ENCODE data around the gene BTG1.

BTG1 gene, protein sequence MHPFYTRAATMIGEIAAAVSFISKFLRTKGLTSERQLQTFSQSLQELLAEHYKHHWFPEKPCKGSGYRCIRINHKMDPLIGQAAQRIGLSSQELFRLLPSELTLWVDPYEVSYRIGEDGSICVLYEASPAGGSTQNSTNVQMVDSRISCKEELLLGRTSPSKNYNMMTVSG

DNA sequence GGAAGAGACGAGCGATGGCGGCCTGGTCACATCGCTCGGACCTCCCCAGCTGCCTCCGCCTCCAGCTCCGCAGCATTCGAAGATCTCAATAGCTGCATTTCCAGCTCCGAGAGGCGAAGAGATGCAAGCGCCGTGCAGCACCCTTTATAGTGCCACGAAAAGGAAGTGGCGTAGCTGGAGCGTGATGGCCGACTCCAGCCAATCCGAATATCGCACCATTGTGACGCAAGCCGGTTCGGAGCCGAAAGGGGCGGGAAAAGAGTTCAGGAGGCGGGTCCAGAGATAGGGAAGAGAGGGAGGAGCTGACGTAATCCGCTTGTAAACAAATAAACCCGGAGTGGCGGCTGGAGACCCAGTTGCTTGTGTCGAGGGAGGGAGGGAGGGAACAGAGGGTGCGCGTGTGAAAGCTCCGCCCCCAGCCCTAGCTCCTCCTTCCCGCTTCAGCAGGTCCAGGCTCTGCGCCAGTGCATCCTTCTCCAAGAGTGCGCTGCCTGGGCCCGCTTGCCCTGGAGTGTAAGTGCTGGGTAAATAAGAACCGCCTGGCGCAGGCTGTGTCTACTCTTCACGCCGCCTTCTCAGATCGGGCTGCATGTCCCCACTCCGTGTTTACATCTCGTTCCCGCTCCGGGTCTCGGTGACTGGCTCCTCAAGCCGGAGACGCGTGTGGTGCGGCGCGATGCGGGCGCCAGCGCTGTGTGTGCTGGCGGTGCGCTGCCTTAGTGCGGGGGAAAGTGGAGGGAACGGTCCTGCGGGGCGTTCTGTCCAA, at the start of gene BTG1:
Gene BTG1, minus strand, starts transcription at position 116 of the 766 bp plus-strand sequence. CDS start 311 bp downstream, outside the sequence.
- TF ChIP-seq, protein P1, sequence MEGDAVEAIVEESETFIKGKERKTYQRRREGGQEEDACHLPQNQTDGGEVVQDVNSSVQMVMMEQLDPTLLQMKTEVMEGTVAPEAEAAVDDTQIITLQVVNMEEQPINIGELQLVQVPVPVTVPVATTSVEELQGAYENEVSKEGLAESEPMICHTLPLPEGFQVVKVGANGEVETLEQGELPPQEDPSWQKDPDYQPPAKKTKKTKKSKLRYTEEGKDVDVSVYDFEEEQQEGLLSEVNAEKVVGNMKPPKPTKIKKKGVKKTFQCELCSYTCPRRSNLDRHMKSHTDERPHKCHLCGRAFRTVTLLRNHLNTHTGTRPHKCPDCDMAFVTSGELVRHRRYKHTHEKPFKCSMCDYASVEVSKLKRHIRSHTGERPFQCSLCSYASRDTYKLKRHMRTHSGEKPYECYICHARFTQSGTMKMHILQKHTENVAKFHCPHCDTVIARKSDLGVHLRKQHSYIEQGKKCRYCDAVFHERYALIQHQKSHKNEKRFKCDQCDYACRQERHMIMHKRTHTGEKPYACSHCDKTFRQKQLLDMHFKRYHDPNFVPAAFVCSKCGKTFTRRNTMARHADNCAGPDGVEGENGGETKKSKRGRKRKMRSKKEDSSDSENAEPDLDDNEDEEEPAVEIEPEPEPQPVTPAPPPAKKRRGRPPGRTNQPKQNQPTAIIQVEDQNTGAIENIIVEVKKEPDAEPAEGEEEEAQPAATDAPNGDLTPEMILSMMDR (IDR thresholded peaks at IDR 0.05; ENCODE audit: insufficient read depth, low read depth, low read length, missing control alignments), result no peak

DNA sequence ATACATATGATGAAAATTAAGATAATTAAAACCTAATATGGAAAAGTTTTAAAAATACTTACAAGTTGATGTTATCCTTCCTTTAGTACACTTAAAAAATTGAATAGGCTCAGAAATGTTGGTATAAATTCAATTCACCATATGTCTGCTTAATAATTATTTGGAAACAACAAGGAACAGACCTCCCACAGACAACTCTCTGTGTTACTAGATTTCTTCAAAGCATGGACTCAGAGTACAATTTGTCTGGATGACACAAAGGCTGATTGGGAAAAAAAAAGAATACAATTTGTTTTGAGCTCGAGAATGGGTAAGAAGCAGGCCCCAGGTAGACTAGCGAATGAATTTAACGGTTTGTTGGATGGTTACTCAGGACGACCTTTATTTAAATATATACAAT, 48.9 kb upstream of the BTG1 start:
- H3K4me3 ChIP-seq (ENCODE audit: low read length), result no peak overlapping the region
- TF ChIP-seq, protein P1 (IDR thresholded peaks at IDR 0.05; ENCODE audit: insufficient read depth, low read depth, low read length, missing control alignments), result no peak

More for the DNA sequence above, at the start of gene BTG1:
- H3K4me3 ChIP-seq (ENCODE audit: low read length), result peak within 1 kb of the TSS; percentile 83
- DNase-seq (ENCODE audit: low read depth), result peak; percentile 100

DNA sequence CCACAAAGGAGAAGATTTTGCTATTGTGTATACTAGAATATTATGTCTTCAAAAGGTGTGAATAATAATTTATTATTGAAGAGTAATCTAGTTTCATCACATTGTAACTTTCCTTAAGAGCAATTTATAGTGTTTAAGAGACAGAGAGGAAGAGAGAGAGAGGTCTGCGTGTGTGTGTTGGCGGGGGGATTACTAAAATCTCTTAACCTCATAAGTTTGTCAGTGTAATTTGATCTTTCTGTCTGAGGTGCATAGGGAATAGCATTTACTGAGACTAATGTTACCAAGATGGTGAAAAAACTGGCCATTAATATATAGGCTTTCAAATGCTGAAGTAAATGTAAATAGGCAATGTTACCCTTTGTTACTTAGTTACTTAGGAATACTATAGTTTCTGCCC, 48.2 kb upstream of the BTG1 start:
- TF ChIP-seq, protein P1 (IDR thresholded peaks at IDR 0.05; ENCODE audit: insufficient read depth, low read depth, low read length, missing control alignments), result no peak
- H3K4me3 ChIP-seq (ENCODE audit: low read length), result no peak overlapping the region
- no peak for DNase-seq (ENCODE audit: low read depth)

More for the DNA sequence above, 48.9 kb upstream of the BTG1 start:
- DNase-seq (ENCODE audit: low read depth), result no peak

DNA sequence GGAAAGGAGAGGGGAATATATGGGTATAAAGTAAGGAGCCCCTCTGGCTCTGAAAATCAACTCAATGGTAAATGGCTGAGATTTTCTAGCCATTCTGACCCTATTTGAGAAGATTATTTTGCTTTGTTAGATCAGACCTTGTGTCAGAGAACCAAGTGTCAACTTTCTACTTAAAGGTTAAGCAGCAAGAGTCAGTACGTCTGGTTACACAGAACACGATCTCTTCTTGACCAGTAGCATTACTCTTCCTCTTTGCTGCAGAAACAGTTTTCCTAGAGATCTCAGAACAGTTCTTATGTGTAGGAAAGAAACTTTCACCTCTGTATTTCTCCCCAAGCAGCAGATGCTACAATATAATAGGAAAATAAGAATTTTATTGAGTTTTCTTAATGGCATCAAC, 47.4 kb upstream of the BTG1 start:
- no peak for DNase-seq (ENCODE audit: low read depth)
- TF ChIP-seq, protein P1 (IDR thresholded peaks at IDR 0.05; ENCODE audit: insufficient read depth, low read depth, low read length, missing control alignments), result no peak
- no peak overlapping the region for H3K4me3 ChIP-seq (ENCODE audit: low read length)

DNA sequence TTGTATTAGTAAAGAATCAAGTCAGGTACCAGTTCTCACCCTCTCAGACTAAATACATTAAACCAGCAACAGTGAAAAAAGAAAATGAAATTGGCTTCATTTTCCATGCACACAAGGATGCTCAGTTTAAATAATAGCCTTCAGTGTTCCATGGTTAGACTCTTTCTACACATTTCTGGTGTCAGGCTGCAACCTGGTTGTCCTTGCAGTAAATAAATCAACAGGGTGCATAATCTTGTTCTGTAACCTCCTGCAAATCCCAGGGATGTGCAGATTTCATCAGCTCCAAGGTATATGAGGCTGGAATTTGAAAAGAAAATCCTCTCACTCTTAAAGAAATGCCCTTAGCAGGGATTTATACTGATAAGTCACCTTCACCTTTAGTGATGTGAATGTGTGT, 46.7 kb upstream of the BTG1 start:
- no peak overlapping the region for H3K4me3 ChIP-seq (ENCODE audit: low read length)
- DNase-seq (ENCODE audit: low read depth), result no peak
- TF ChIP-seq, protein P1 (IDR thresholded peaks at IDR 0.05; ENCODE audit: insufficient read depth, low read depth, low read length, missing control alignments), result no peak

DNA sequence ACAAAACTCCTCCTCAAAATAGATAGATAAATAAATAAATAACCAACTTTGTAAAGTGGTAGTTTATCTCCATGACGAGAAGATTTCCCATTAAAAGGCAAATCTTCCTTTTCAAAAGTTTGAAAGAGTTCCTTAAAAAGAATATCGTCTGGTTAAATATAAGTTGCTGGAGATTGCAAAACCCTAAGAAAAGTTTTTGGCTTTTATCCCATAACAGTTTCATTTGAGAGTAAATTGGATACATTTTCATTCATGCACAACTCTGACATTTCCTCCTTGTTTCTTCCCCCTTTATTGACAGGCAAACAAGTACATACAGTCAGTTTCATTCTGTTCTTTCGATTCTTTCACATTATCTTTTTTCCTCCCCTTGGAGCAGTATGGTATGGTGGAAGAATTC, 45.4 kb upstream of the BTG1 start:
- no peak for DNase-seq (ENCODE audit: low read depth)
- no peak overlapping the region for H3K4me3 ChIP-seq (ENCODE audit: low read length)
- TF ChIP-seq, protein P1 (IDR thresholded peaks at IDR 0.05; ENCODE audit: insufficient read depth, low read depth, low read length, missing control alignments), result no peak
